Hepatocyte (in vitro differentiated cells): ENCODE data around the gene SMARCD3. TPM values are rescaled to one million over a fixed set of nuclear protein-coding genes. Genes with fewer than 3 reads are reported as not detected.

Experiments
- DNase-seq: peaks from one replicate; pipeline ENCODE4 v3.0.0-alpha.2; 2016; ENCODE audit warnings: low spot score
- H2AFZ ChIP-seq: fragments of 200-600 bp; sonication (generic); 2 replicates; pipeline ENCODE4 v1.6.0; 2016; ENCODE audit warnings: antibody characterized with exemption, mild to moderate bottlenecking
- H3K27ac ChIP-seq: fragments of 200-600 bp; sonication (generic); 2 replicates; pipeline ENCODE4 v1.5.1; 2016; ENCODE audit warnings: mild to moderate bottlenecking
- H3K27me3 ChIP-seq: fragments of 200-600 bp; sonication (generic); 2 replicates; pipeline ENCODE4 v1.6.1; 2016
- H3K36me3 ChIP-seq: fragments of 200-600 bp; sonication (generic); replicated peaks from 2 replicates; pipeline ENCODE4 v1.5.1; 2016; ENCODE audit warnings: low read depth; ENCODE audit not compliant: insufficient read depth
- H3K4me1 ChIP-seq: fragments of 200-600 bp; sonication (generic); 2 replicates; pipeline ENCODE4 v1.5.1; 2016; ENCODE audit warnings: mild to moderate bottlenecking, moderate library complexity; ENCODE audit not compliant: insufficient read depth
- H3K4me2 ChIP-seq: fragments of 200-600 bp; sonication (generic); 2 replicates; pipeline ENCODE4 v1.6.0; 2016
- H3K4me3 ChIP-seq: fragments of 200-600 bp; sonication (generic); 2 replicates; pipeline ENCODE4 v1.5.1; 2016; ENCODE audit warnings: mild to moderate bottlenecking
- H3K79me2 ChIP-seq: fragments of 200-600 bp; sonication (generic); 2 replicates; pipeline ENCODE4 v1.6.0; 2017; ENCODE audit warnings: mild to moderate bottlenecking
- H3K9me2 ChIP-seq: fragments of 200-600 bp; sonication (generic); replicated peaks from 2 replicates; pipeline ENCODE4 v1.6.0; 2017; ENCODE audit warnings: mild to moderate bottlenecking; ENCODE audit not compliant: insufficient read depth
- H3K9me3 ChIP-seq: fragments of 200-600 bp; sonication (generic); 2 replicates; pipeline ENCODE4 v1.5.1; 2016; ENCODE audit warnings: low read depth, mild to moderate bottlenecking
- H4K20me1 ChIP-seq: fragments of 200-600 bp; sonication (generic); 2 replicates; pipeline ENCODE4 v1.6.0; 2016; ENCODE audit warnings: mild to moderate bottlenecking; ENCODE audit not compliant: insufficient read depth, poor library complexity, severe bottlenecking
- CTCF ChIP-seq: fragments of 200-600 bp; sonication (generic); IDR thresholded peaks from 2 replicates; pipeline ENCODE4 v1.5.1; 2016; ENCODE audit warnings: antibody characterized with exemption, mild to moderate bottlenecking; ENCODE audit not compliant: poor library complexity
- EZH2 ChIP-seq: fragments of 200-600 bp; sonication (generic); IDR thresholded peaks from 2 replicates; pipeline ENCODE4 v1.6.1; 2016; ENCODE audit warnings: antibody characterized with exemption, mild to moderate bottlenecking, borderline replicate concordance
- EZH2phosphoT487 ChIP-seq: fragments of 200-600 bp; sonication (generic); IDR thresholded peaks from one replicate; pipeline ENCODE4 v1.6.1; 2018; ENCODE audit warnings: antibody characterized with exemption, mild to moderate bottlenecking, low read depth, moderate library complexity; ENCODE audit not compliant: unreplicated experiment, severe bottlenecking
- WGBS: methylation state at CpG from one replicate; pipeline ENCODE4 v1.1.6; 2016; ENCODE audit warnings: low lambda C conversion rate; ENCODE audit errors: missing lambda C conversion rate; 5-methylcytosine and 5-hydroxymethylcytosine counted together
- polyA plus RNA-seq: library from polyadenylated mRNA; unstranded; fragments of >200 nt; fragmentation: Nextera tagmentation; extraction: Ambion mirVana; gene quantifications from 2 replicates; pipeline ENCODE4 v1.2.1, GENCODE V29; 2016
- total RNA-seq: library from RNA; depleted of rRNA; stranded (reverse); fragments of >200 nt; gene quantifications from 2 replicates; pipeline ENCODE4 v1.2.3, GENCODE V29; 2014

Gene SMARCD3
- total and polyA plus RNA-seq, 2 experiments from 2014 or later, result 42.4 to 73.1 TPM

- H3K36me3 ChIP-seq, result no peaks in the 10 kb centered on the region
- H3K9me2 ChIP-seq, result no peaks in the 10 kb centered on the region
- 94% methylated on average over 9 of the region's 9 CpGs for WGBS
- peaks cover 4% of the 10 kb centered on the region for H3K27me3 ChIP-seq
- no peaks in the 10 kb centered on the region for H4K20me1 ChIP-seq
- no peaks in the 10 kb centered on the region for H3K4me1 ChIP-seq
- H3K79me2 ChIP-seq, result no peaks in the 10 kb centered on the region
- H2AFZ ChIP-seq, result no peak overlapping the region
- no peak overlapping the region for H3K27ac ChIP-seq
- no peaks in the 10 kb centered on the region for H3K9me3 ChIP-seq
- H3K4me2 ChIP-seq, result no peak overlapping the region
- DNase-seq, result no peak
- no peak overlapping the region for H3K4me3 ChIP-seq
- TF ChIP-seq CTCF (no peak), EZH2phosphoT487 (no peak), EZH2 (no peak)
Observed at GRCh38 chr7:151265351-151265931, 16.9 kb upstream of the SMARCD3 start.

DNA sequence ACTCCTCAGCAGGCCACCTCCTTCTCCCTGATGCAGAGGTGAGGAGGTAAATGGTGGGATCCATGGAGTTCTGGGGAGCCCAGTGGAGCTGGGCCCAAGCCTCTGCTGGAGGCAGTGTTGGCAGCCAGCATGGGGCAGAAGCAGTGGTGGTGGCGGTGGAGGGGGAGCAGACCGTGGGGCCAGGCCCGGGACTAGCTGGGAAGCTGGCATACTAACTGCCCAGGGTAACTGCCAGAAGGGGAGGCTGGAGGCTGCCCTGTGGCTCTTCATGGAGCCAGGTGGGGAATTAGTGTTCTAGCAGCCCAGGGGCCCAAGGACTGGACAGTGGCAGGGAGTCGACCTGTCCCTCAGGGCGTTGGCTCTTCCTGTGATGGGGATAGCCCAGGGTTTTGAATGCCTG, 16.1 kb upstream of the SMARCD3 start:
- no peak for DNase-seq
- H3K27me3 ChIP-seq, result peaks cover 4% of the 10 kb centered on the region
- no peaks in the 10 kb centered on the region for H3K79me2 ChIP-seq
- no peak overlapping the region for H3K4me3 ChIP-seq
- no peaks in the 10 kb centered on the region for H3K9me2 ChIP-seq
- H3K9me3 ChIP-seq, result no peaks in the 10 kb centered on the region
- no peak overlapping the region for H2AFZ ChIP-seq
- no peaks in the 10 kb centered on the region for H3K4me1 ChIP-seq
- WGBS, result 81% methylated on average over 5 of the region's 5 CpGs
- H3K36me3 ChIP-seq, result no peaks in the 10 kb centered on the region
- H3K27ac ChIP-seq, result no peak overlapping the region
- H3K4me2 ChIP-seq, result no peak overlapping the region
- no peak for TF ChIP-seq EZH2phosphoT487
- TF ChIP-seq CTCF, result no peak
- H4K20me1 ChIP-seq, result no peaks in the 10 kb centered on the region

GRCh38 chr7:151261529-151261928, 13.0 kb upstream of the SMARCD3 start:
- Histone ChIP-seq H4K20me1 (no peaks in the 10 kb centered on the region), H3K9me2 (no peaks in the 10 kb centered on the region), H3K4me2 (no peak overlapping the region), H3K4me1 (no peaks in the 10 kb centered on the region), H3K27ac (no peak overlapping the region), H2AFZ (no peak overlapping the region), H3K36me3 (no peaks in the 10 kb centered on the region), H3K79me2 (no peaks in the 10 kb centered on the region), H3K27me3 (peaks cover 4% of the 10 kb centered on the region), H3K4me3 (no peak overlapping the region), H3K9me3 (no peaks in the 10 kb centered on the region)
- no peak for DNase-seq
- no peak for TF ChIP-seq EZH2
- WGBS, result 59% methylated on average over 10 of the region's 10 CpGs

DNA sequence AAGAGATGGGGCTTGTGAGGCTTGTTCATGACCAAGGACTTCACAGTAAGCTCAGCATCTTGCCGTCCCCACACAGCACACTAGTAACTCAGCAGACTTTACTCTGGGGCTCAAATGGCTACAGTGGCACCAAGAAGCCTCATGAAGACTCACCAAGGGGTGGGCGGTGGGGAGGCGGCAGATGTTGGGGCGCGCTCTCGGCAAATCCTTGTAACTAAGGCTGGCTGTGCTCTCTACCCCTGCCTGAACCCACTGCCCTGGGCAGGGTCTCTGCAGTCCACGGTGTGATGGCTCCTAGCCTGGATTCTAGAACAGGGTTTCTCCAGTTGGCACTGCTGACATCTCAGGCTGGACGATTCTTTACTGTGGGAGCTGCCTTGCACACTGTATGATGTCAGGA, 12.4 kb upstream of the SMARCD3 start:
- DNase-seq, result no peak
- no peak overlapping the region for H3K27ac ChIP-seq
- no peaks in the 10 kb centered on the region for H3K79me2 ChIP-seq
- peaks cover 4% of the 10 kb centered on the region for H3K27me3 ChIP-seq
- H3K4me3 ChIP-seq, result no peak overlapping the region
- no peaks in the 10 kb centered on the region for H3K9me2 ChIP-seq
- TF ChIP-seq EZH2, result no peak
- TF ChIP-seq EZH2phosphoT487, result no peak
- TF ChIP-seq CTCF, result no peak
- H3K36me3 ChIP-seq, result no peaks in the 10 kb centered on the region
- WGBS, result 90% methylated on average over 8 of the region's 8 CpGs
- no peaks in the 10 kb centered on the region for H3K9me3 ChIP-seq
- H2AFZ ChIP-seq, result no peak overlapping the region
- H3K4me2 ChIP-seq, result no peak overlapping the region
- H3K4me1 ChIP-seq, result no peaks in the 10 kb centered on the region
- no peaks in the 10 kb centered on the region for H4K20me1 ChIP-seq
